HG03354 (cell line): ENCODE measurements around the gene HOXA7.

Source experiments
- ATAC-seq: cut with Tn5 transposase; IDR thresholded peaks from one replicate; pipeline ENCODE4 v1.9.1; 2021; ENCODE audit warnings: mild to moderate bottlenecking; ENCODE audit not compliant: unreplicated experiment, poor library complexity, severe bottlenecking

The HOXA7 gene

DNA sequence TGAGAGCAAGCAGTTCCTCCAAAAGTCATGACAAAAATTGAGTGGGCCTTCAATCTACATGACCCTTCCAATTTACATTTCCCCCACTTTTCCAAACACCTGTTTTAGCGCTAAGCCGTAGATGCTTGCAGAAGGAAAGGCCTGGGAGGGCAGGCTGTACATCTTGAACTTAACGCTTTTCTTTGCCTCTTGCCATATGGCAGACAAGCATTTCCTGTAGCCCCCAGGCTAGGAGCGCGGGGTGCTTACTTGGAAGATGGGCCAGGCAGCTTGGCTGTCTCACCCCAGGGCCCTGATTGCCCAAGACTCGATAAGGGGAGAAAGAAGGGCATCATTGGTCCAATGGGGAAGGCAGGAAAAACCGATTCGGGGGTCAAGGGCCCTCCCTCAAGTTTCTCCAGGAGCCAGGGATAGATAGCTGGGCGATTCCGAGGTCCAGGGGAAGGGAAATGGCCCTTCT, 15.9 kb upstream of the HOXA7 start:
- no peak for ATAC-seq

DNA sequence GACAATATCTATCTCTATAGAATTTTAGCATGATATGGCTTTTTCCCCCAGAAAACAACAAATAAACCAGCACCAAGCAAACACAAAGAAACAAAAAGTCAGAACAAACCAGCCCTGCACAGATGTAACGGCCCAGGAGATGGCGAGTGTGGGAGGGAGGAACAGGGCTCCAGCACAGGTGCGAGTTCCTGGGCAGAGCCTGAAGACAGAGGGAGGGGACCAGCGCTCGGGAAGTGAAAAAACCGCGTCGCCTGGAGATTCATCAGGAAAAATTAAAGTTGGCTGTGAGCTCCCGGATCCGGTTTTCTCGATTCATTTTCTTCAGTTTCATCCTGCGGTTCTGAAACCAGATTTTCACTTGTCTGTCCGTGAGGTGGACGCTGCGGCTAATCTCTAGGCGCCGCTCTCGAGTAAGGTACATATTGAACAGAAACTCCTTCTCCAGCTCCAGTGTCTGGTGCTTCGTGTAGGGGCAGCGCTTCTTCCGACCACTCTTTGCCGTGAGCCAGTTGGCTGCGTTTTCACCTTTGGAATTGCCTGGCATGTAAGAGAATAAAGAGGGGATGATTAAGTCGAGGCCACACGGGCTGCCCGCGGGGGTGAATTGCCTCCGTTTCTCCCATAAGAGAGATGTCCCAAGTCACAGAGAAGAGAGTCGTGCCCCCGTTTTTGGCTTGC, 15.3 kb upstream of the HOXA7 start:
- ATAC-seq, result no peak

DNA sequence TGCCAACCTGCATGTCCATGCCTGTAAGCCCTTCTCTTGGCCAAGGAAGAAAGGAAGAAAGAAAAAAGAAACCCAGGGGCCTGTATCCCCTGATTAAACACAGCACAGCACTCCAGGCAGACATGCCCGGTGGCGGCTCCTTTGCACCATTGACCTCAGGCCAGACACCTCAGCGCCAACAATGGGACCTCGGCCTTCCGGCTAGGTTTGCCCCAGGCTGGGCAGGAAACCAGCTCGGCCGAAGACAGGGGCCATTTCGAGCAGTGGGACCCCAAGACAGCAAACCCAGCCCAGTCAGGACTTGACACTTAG, 14.8 kb upstream of the HOXA7 start:
- no peak for ATAC-seq

DNA sequence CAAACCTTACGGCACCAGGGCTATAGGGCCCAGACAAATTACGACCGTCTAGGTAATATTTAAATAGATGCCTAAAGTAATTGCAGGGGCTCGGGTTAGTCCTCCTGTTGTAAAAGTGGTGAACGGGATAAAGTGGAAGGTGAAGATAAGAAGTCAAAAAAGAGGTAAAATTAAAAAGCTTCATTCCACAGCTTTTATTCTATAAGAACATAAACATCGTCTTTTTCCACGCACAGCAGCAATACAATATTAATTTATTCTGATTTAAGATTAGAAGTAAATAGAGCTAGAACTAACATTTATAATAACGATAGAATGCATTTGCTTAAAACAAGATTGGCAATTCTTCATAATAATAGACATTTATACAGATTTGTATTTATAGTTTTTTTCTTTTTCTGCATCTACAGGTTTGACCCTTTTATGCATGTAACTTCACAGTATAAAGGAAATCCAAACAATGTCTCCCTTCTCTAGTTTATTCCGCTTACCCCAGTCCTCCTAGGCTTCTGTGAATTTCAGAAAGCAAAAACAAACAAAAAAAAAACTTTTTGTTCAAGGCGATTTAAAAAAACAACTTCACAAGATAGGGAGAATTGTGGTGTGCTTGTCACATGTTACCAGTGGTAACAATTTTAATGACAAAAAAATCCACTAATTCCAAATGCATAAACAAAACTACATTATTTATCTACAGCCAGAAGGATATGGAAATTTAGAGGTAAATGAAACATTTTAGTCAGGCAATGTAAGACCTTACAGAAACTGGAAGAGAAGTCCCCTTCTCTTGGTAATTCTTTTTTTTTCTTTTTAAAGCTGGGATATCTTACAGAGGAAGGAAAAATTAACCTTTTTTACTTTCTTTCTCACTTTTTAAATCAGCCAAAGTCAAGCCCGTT, 14.2 kb upstream of the HOXA7 start:
- no peak for ATAC-seq

DNA sequence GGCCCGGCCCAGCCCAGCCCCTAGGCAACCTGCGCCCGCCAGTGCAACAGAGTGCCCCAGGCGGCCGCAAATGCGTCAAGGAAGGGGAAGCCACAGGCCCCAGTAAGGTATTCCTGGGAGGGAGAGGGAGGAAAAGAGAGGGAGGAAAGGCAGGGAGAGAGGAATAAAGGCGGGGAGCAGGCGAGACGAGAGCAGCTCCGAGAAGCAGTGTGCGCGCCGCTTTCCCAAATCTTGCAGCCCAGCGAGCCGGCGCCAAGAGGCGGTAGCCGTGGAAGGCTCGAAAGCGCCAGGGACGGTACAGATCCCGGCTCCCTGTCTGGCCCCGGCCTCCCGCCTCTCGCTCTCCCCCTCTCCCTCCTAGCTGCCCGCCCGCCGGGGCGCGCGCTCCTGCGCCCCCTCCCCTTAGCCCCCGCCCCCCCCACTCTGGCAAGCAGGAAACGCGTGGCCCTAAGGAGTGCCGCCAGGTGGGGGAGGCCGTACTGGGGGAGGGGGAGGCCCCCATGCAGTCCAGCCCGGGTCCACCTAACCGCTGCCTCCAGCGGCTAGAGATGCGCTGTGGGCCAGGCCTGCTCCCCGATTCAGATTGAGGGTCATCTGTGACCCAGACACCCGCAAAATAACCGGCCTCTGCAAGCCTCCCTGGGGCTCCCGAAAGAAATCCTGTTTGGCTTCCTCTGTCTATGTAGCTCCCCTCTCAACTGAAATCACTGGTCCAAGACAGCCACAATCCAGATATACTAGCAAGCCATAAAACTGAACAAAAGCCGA, 13.4 kb upstream of the HOXA7 start:
- ATAC-seq, result no peak

DNA sequence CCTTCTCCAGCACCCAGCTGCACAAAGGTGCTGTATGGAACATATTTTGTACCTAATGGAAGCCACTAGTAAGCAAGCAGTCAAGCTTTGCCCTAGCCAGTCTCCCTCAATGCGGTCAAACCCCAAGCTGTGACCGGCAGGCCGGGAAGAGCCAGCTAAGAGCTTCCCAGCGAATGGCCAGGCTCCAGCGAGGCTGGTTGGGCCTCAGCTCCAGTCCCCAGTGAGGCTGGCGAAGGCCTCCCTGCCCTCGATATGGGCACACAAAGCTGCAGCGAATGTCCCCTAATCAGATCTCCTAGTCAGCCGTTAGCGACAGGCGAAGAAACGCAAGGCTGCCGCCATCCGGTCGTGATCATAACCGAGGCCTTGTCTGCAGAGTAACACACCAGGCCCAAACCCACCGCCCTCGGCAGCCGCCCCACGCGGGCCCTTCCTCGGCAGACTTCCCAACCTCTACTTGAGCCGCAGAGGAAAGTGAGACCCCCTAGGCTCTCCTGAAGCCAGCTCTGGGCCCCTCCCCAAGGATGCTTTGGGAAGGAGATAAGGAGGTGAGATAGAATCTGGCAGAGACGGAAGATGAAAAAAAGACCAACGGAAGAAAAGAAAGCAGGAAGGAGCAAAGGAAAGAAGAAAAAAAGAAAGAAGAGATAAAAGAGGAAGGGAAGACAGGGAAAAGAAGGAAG, 11.9 kb upstream of the HOXA7 start:
- ATAC-seq, result no peak

DNA sequence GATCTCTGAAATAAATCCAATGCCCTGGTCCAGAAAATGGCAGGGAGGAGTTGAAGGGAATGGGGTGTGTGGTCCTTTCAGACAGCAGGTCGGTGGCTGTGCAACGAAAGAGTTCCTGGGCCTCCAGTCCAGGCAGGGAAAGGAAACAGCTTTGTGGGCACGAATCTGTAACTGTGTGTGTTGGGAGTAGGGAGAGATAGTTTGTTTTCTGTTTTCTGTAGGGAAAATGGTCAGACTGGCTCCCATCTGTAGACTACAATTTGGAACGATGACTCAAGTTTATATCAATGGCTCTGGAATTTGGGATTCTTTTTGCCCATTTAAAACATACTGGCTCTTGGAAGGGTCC, 11.4 kb upstream of the HOXA7 start:
- no peak for ATAC-seq

DNA sequence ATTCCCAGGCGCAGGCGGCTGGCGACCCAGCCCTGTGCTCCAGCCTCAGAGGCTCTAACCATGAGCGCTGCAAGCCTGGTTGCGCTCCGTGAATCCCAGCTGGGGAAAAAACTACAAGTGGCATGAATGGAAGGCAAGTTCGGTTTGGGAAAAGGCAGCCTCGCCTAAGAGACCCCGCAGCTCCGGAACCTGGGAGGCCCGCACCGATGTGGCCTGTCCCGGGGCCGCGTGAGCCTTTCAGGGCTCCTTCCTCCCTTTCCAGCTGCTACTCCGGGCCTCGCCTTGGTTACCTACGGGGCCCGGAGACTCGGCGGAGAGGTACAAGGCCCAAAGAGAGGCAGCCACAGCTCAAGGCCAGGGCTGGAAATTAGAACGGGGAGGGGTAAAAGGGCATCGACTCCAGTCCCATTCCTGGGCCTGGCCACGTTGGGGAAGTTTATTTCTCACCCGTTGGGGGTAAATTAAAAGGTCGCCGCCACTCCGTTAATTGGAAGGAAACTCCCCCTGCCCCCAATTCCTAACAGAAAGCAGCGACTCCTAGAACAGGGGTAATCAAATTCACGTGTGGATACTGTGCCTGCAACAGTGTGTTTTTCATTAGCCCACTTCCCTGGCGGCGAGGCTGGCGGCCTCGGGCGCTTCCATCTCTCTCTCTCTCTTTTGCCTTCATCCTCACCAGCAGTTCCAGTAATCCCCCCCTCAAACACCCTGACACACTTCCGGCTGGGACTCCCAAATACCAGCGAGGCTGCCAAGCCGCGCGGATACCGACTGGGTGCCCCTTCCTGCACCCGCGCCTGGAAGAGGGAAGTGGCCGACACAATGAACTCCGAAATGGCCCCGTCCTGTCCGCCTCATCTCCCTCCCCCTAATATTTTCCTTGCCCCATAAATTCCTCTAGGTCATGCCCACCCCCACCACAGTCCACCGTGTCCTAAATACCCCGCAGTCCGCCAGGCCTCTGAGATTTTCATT, 10.3 kb upstream of the HOXA7 start:
- ATAC-seq, result no peak

DNA sequence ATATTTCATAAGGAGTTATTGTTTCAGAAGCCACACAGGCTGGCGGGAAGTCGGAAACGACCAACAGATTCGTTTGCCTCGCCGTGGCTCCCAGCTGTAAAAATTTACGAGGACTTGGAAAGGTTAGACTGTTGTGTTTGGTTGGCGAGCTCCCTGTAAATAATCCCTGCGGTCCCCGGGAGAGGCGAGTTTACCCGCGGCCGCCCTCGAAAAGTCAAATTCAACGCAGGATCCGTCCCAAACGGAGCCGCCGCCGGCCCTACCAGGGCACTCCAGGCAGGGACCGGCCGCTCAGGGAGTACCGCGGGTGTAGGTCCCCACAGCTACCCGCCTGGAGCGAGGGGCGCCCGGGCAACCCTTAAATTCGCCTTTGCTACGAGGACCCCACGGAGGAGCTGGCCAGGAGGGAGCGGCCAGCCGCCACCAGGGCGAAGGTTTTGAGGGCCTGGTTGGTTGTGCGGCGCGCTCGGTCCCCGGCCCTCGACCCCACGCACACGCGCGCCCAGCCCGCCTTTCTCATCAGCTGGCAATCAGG, 9.6 kb upstream of the HOXA7 start:
- ATAC-seq, result no peak

DNA sequence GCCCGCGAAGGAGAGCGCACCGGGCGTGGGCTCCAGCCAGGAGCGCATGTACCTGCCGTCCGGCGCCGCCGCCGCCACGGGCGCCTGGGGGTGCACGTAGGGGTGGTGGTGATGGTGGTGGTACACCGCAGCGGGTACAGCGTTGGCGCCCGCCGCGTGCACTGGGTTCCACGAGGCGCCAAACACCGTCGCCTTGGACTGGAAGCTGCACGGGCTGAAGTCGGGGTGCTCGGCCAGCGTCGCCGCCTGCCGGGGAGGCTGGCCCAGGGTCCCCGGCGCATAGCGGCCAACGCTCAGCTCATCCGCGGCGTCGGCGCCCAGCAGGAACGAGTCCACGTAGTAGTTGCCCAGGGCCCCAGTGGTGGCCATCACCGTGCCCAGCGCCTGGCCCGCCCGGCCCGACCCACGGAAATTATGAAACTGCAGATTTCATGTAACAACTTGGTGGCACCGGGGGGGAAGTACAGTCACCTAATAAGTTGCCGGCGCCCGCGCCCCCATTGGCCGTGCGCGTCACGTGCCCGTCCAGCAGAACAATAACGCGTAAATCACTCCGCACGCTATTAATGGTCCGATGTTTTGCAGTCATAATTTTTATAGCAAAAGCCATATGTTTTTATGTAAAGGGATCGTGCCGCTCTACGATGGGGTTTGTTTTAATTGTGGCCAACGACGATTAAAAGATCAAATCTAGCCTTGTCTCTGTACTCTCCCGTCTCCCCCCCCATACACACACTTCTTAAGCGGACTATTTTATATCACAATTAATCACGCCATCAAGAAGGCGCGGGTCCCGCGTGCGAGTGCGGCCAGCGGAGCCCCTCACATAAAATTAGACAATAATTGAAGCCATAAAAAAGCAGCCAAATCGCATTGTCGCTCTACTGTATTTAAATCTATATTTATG, 8.9 kb upstream of the HOXA7 start, which contains the start of gene HOXA9:
Gene HOXA9 (minus strand): TSS at position 449 of the 907 bp plus-strand sequence. CDS start 80 bp downstream, at position 369.
- ATAC-seq, result no peak

DNA sequence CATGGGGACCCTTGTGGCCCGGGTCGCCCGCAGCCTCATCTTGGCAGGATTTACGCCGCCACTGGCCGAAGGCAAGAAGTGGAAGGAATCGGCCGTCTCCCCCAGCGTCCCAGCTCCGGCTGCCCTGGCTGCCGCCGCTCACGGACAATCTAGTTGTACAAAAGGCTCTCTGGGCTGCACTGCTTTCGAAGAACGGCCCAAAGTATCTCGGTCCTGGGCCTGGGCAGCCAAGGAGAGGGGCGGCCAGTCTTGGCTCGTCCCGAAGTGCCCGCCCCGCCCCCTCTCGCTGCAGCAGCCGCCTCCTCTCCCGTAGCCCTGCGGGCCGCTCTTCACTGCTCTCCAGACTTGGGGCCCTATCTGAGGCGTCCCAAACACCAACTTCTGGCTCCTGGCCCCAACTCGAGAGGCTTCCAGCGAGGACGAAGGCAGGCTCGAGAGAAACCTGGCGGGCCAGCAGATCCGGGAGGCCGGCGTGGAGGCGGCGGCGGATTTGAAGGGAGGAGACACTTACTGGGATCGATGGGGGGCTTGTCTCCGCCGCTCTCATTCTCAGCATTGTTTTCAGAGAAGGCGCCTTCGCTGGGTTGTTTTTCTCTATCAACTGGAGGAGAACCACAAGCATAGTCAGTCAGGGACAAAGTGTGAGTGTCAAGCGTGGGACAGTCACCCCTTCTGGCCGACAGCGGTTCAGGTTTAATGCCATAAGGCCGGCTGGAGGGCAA, 8.1 kb upstream of the HOXA7 start:
- ATAC-seq, result no peak

DNA sequence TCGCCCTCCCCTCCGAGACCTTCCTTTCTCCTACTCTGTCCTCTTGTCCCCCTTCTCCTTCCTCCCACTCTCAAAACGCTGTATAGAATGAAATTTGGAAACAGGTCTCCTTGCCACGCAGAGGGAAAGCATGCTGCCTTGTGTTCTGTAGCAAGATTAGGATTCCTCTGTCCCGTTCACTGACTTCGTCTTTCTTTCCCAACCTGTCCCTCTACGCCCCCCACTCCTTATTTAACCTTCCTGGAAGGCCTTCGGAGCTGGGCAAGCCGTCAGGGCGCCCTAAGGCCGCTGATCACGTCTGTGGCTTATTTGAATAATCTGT, 7.5 kb upstream of the HOXA7 start:
- ATAC-seq, result no peak

DNA sequence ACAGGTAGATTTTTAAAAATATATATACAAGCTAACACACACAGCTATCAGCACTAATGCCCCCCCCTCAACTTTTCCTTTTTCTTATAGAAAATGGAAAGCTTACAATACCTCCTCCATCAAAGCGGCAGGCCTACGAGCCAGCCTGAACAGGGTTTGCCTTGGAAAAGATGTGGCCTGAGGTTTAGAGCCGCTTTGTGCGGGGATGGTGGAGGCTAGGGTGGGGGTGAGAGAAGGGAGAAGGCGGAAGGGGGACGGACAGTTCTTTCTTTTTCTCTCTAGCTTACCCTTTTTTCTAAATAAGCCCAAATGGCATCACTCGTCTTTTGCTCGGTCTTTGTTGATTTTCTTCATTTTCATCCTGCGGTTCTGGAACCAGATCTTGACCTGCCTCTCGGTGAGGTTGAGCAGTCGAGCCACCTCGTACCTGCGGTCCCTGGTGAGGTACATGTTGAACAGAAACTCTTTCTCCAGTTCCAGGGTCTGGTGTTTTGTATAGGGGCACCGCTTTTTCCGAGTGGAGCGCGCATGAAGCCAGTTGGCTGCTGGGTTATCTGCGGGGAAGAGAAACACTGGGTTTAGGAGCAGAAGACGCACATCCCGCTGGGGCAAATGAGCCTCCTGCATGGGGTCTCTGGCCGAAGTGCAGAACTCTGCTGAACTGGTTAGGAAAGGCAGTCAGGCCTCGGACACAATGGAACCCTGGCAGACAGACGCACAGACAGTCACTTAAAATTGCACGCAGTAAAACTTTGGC, 7.0 kb upstream of the HOXA7 start:
- no peak for ATAC-seq

DNA sequence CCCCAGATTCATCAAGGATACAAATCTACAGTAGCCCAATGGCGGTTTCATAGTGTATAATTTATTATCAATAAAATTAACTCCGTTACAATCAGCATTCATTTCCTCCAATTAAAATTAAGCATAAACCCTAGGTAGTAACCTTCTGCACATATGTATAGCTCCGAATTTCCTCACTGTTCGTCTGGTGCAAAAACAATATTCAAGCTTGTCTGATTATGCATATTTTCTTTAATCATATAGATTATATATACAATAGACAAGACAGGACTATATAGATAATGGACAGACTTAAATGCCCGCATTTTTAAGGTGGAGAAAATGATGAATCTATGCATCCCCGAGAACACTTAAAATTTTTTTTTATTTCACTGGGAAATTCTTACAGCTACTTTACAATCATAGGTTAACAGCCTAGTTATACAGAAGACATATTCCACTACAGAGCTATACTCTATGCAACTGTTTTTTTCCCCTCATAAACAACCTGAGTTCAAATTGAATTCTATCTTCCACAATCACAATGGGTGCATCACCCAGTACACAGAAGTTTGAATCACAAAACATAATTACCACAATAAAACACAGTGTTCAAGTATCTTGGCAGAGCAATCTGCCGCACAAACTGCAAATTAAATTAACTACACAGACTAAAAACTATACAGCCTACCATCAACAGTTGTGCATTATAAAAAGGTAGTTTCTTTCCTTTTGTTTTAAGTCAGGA, 6.2 kb upstream of the HOXA7 start:
- ATAC-seq, result no peak

DNA sequence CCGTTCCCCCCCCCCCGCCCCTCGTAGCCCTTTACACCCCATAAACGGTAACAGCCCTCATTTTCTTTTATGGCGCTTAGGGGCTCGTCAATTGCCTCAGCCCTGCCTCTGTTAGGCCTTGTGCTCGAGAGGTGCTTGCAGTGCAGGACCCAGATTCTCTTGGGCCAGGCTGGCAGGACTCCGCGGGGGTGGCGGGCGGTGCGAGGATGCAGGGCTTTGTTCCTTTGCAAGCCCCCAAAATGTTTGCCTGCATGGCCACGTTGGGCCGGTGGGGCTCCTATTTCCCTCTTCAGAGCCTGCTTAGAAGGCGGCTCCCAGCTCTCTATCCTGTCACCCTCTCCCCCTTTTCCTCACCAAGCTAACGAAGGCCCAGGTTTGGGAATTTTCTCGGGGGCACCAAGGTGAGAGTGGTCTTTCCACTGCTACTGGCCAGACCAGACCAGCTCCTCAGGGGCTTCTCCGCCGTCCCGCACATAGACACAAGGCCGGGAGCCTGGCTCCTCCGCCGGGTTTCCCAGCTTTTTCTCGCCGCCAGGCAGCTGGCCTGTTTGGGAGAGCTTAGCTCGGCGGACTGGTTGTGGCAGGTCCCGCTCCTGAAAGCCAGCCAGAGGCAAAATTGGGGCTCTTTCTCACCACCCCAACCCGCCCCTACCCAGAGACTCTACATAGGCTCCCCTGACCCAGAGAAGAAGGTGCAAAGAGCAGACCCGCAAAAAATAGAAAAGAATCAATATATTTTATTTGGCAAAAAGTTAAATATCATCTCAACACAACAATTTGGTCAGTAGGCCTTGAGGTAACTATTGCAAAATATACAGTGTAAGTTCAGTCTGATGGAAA, 5.5 kb upstream of the HOXA7 start:
- no peak for ATAC-seq
